ENCODE measurements around the gene RBM15B.

The RBM15B gene

DNA sequence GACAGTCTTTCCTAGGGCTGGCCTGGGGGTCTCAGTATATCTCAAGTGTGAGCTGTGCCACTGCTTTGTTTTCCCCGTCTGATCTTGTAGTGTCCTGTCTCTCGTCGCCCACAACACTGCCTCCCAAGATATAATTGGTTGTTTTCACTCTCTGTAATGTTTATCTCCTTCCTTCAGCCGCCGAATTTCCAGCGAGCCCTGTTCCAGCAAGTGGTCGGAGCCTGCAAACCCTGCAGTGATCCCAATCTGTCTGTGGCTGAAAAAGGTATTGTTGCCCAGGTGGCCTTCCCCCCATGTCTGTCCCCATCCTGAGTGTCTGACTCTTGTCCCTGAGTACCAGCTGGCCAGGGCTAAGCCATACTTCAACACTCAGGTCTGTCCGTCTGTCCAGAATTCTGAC lies 15.5 kb upstream of the RBM15B start:
- no peak overlapping the region for H3K4me3 ChIP-seq (ENCODE audit: low read depth in 1 of 5, low read length in 5 of 5)

DNA sequence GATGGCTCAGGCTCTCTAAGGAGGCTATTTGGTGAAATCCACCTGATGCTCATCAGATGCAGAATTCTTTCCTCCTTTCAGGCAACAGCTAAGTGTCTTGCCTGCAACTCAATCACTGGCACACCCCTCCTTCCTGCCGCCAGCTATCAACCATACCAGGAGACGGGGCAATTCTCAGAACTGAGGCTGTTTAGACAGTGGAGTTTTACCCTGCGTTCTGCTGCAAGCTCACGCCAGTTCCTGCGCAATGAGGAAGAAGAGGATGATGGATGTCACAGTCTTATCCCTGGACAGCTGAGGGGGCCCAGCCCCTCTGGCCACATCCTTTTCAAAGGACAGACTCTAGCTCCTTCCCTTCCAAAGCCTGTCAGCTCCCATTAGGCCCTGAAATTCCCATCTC lies 13.0 kb upstream of the RBM15B start:
- Histone ChIP-seq H3K4me3 (ENCODE audit: low read depth in 1 of 5, low read length in 5 of 5) (no peak overlapping the region), H3K36me3 (ENCODE audit: control insufficient read depth in 5 of 5, insufficient read depth in 5 of 5, low read length in 5 of 5) (no peaks in the 10 kb centered on the region), H3K9me3 (ENCODE audit: control insufficient read depth in 5 of 5, low read length in 5 of 5) (no peaks in the 10 kb centered on the region), H3K27ac (ENCODE audit: low read depth, low read length) (no peak overlapping the region), H3K9ac (ENCODE audit: low read length in 5 of 5) (no peak overlapping the region), H3K27me3 (ENCODE audit: control insufficient read depth in 5 of 5, insufficient read depth in 4 of 5, low read length in 5 of 5) (peaks cover 0 to 4% (median 0%) of the 10 kb centered on the region in 5 donors), H3K4me1 (ENCODE audit: control insufficient read depth in 5 of 5, insufficient read depth in 5 of 5, low read length in 5 of 5) (peaks cover 0 to 3% (median under 1%) of the 10 kb centered on the region in 5 donors)

More for the DNA sequence above, 15.5 kb upstream of the RBM15B start:
- Histone ChIP-seq H3K27ac (ENCODE audit: low read depth, low read length) (no peak overlapping the region), H3K4me1 (ENCODE audit: control insufficient read depth in 5 of 5, insufficient read depth in 5 of 5, low read length in 5 of 5) (peaks cover 0 to 6% (median 2%) of the 10 kb centered on the region in 5 donors), H3K36me3 (ENCODE audit: control insufficient read depth in 5 of 5, insufficient read depth in 5 of 5, low read length in 5 of 5) (no peaks in the 10 kb centered on the region), H3K27me3 (ENCODE audit: control insufficient read depth in 5 of 5, insufficient read depth in 4 of 5, low read length in 5 of 5) (peaks cover 0 to 4% (median 0%) of the 10 kb centered on the region in 5 donors), H3K9ac (ENCODE audit: low read length in 5 of 5) (no peak overlapping the region), H3K9me3 (ENCODE audit: control insufficient read depth in 5 of 5, low read length in 5 of 5) (no peaks in the 10 kb centered on the region)

GRCh38 chr3:51378726-51379125 lies 12.4 kb upstream of the RBM15B start:
- peaks cover 0 to 4% (median 0%) of the 10 kb centered on the region in 5 donors for H3K27me3 ChIP-seq (ENCODE audit: control insufficient read depth in 5 of 5, insufficient read depth in 4 of 5, low read length in 5 of 5)
- no peak overlapping the region for H3K4me3 ChIP-seq (ENCODE audit: low read depth in 1 of 5, low read length in 5 of 5)
- H3K4me1 ChIP-seq (ENCODE audit: control insufficient read depth in 5 of 5, insufficient read depth in 5 of 5, low read length in 5 of 5), result peaks cover 0 to 3% (median 2%) of the 10 kb centered on the region in 5 donors
- H3K9me3 ChIP-seq (ENCODE audit: control insufficient read depth in 5 of 5, low read length in 5 of 5), result no peaks in the 10 kb centered on the region
- H3K27ac ChIP-seq (ENCODE audit: low read depth, low read length), result no peak overlapping the region
- no peak overlapping the region for H3K9ac ChIP-seq (ENCODE audit: low read length in 5 of 5)
- H3K36me3 ChIP-seq (ENCODE audit: control insufficient read depth in 5 of 5, insufficient read depth in 5 of 5, low read length in 5 of 5), result no peaks in the 10 kb centered on the region

GRCh38 chr3:51379301-51379700 lies 11.8 kb upstream of the RBM15B start:
- no peak overlapping the region for H3K4me3 ChIP-seq (ENCODE audit: low read depth in 1 of 5, low read length in 5 of 5)

GRCh38 chr3:51379746-51380455 lies 11.2 kb upstream of the RBM15B start:
- Histone ChIP-seq H3K4me1 (ENCODE audit: control insufficient read depth in 5 of 5, insufficient read depth in 5 of 5, low read length in 5 of 5) (peaks cover 0 to 12% (median 11%) of the 10 kb centered on the region in 5 donors), H3K36me3 (ENCODE audit: control insufficient read depth in 5 of 5, insufficient read depth in 5 of 5, low read length in 5 of 5) (no peaks in the 10 kb centered on the region), H3K4me3 (ENCODE audit: low read depth in 1 of 5, low read length in 5 of 5) (no peak overlapping the region), H3K9me3 (ENCODE audit: control insufficient read depth in 5 of 5, low read length in 5 of 5) (no peaks in the 10 kb centered on the region), H3K9ac (ENCODE audit: low read length in 5 of 5) (no peak overlapping the region), H3K27me3 (ENCODE audit: control insufficient read depth in 5 of 5, insufficient read depth in 4 of 5, low read length in 5 of 5) (peaks cover 0 to 4% (median 0%) of the 10 kb centered on the region in 5 donors), H3K27ac (ENCODE audit: low read depth, low read length) (no peak overlapping the region)

More at GRCh38 chr3:51379301-51379700, 11.8 kb upstream of the RBM15B start:
- no peak overlapping the region for H3K9ac ChIP-seq (ENCODE audit: low read length in 5 of 5)
- peaks cover 0 to 4% (median 0%) of the 10 kb centered on the region in 5 donors for H3K27me3 ChIP-seq (ENCODE audit: control insufficient read depth in 5 of 5, insufficient read depth in 4 of 5, low read length in 5 of 5)
- H3K9me3 ChIP-seq (ENCODE audit: control insufficient read depth in 5 of 5, low read length in 5 of 5), result no peaks in the 10 kb centered on the region
- no peaks in the 10 kb centered on the region for H3K36me3 ChIP-seq (ENCODE audit: control insufficient read depth in 5 of 5, insufficient read depth in 5 of 5, low read length in 5 of 5)
- H3K27ac ChIP-seq (ENCODE audit: low read depth, low read length), result no peak overlapping the region
- peaks cover 0 to 9% (median 8%) of the 10 kb centered on the region in 5 donors for H3K4me1 ChIP-seq (ENCODE audit: control insufficient read depth in 5 of 5, insufficient read depth in 5 of 5, low read length in 5 of 5)

DNA sequence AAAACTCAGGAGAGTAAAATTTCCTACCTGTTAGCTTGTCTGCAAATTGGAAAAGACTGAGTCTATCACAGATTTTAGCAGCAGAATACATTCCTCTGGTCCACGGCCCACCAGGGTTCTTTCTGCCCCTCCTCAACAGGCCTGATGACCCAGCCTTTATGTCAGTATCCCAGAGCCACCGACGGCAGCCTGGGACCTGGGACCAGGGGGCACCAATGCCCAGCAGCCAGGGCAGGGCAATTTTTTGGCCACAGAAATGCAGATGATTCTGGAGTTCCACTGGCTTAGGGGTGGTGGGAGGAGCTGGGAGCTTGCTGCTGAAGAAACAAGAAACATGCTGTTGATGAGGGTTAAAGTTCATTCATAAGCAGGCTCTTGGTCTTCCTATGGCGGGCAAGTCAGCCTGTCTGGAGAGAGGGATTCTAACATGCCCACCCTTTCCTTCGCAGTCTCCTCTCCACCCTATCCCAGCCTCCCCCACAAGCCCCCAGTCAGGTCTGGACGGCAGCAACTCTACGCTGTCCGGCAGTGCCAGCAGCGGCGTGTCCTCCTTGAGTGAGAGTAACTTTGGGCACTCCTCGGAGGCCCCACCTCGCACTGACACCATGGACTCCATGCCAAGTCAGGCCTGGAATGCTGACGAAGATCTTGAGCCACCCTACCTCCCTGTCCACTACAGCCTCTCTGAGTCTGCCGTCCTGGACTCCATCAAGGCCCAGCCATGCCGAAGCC lies 10.3 kb upstream of the RBM15B start:
- Histone ChIP-seq H3K4me1 (ENCODE audit: control insufficient read depth in 5 of 5, insufficient read depth in 5 of 5, low read length in 5 of 5) (peaks cover 2 to 15% (median 14%) of the 10 kb centered on the region in 5 donors), H3K27ac (ENCODE audit: low read depth, low read length) (no peak overlapping the region), H3K27me3 (ENCODE audit: control insufficient read depth in 5 of 5, insufficient read depth in 4 of 5, low read length in 5 of 5) (peaks cover 0 to 4% (median 0%) of the 10 kb centered on the region in 5 donors), H3K9me3 (ENCODE audit: control insufficient read depth in 5 of 5, low read length in 5 of 5) (no peaks in the 10 kb centered on the region), H3K4me3 (ENCODE audit: low read depth in 1 of 5, low read length in 5 of 5) (no peak overlapping the region), H3K9ac (ENCODE audit: low read length in 5 of 5) (no peak overlapping the region), H3K36me3 (ENCODE audit: control insufficient read depth in 5 of 5, insufficient read depth in 5 of 5, low read length in 5 of 5) (no peaks in the 10 kb centered on the region)

- Histone ChIP-seq H3K4me3 (ENCODE audit: low read depth in 1 of 5, low read length in 5 of 5) (no peak overlapping the region), H3K27me3 (ENCODE audit: control insufficient read depth in 5 of 5, insufficient read depth in 4 of 5, low read length in 5 of 5) (peaks cover 0 to 3% (median 0%) of the 10 kb centered on the region in 5 donors), H3K4me1 (ENCODE audit: control insufficient read depth in 5 of 5, insufficient read depth in 5 of 5, low read length in 5 of 5) (peaks cover 2 to 21% (median 19%) of the 10 kb centered on the region in 5 donors), H3K9ac (ENCODE audit: low read length in 5 of 5) (no peak overlapping the region), H3K36me3 (ENCODE audit: control insufficient read depth in 5 of 5, insufficient read depth in 5 of 5, low read length in 5 of 5) (peaks cover 0 to under 1% (median 0%) of the 10 kb centered on the region in 5 donors), H3K9me3 (ENCODE audit: control insufficient read depth in 5 of 5, low read length in 5 of 5) (no peaks in the 10 kb centered on the region), H3K27ac (ENCODE audit: low read depth, low read length) (no peak overlapping the region)
Observed at GRCh38 chr3:51381333-51381705, 9.8 kb upstream of the RBM15B start.

GRCh38 chr3:51382076-51382745 lies 8.9 kb upstream of the RBM15B start:
- H3K9me3 ChIP-seq (ENCODE audit: control insufficient read depth in 5 of 5, low read length in 5 of 5), result no peaks in the 10 kb centered on the region
- no peak overlapping the region for H3K4me3 ChIP-seq (ENCODE audit: low read depth in 1 of 5, low read length in 5 of 5)
- peaks cover 0 to 4% (median 0%) of the 10 kb centered on the region in 5 donors for H3K36me3 ChIP-seq (ENCODE audit: control insufficient read depth in 5 of 5, insufficient read depth in 5 of 5, low read length in 5 of 5)
- peaks cover 5 to 30% (median 26%) of the 10 kb centered on the region in 5 donors for H3K4me1 ChIP-seq (ENCODE audit: control insufficient read depth in 5 of 5, insufficient read depth in 5 of 5, low read length in 5 of 5)
- peaks cover 0 to 3% (median 0%) of the 10 kb centered on the region in 5 donors for H3K27me3 ChIP-seq (ENCODE audit: control insufficient read depth in 5 of 5, insufficient read depth in 4 of 5, low read length in 5 of 5)
- H3K27ac ChIP-seq (ENCODE audit: low read depth, low read length), result no peak overlapping the region
- H3K9ac ChIP-seq (ENCODE audit: low read length in 5 of 5), result no peak overlapping the region

DNA sequence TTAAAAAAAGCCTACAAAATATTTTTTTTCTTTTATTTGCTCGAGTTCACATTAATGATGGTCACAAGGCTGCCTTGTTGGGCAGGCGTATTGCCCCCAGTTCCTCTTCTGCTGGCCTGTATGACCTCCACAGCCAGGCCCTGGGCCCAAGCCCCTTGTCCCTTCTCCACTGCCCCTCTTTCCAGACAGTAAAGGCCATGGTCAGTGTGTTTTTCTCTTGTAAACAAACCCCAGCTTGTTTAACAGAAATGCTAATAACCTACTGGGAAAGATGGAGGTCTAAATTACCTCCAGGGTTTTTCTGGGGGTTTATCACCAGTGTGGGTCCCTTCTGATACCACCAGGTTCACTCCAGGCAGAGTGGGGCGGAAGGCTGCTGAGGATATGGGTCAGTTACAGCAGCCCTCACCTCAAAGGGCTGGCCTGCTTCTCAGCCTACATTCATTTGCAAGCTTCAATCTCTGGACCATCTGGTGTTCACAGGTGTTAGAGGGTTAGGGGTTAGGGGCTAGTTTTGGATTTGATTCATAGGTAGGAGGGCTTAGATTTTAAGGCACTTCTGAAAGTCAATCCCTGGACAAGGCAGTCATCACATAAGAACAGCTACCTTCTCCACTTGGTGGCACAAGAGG lies 8.0 kb upstream of the RBM15B start:
- no peaks in the 10 kb centered on the region for H3K9me3 ChIP-seq (ENCODE audit: control insufficient read depth in 5 of 5, low read length in 5 of 5)
- H3K27me3 ChIP-seq (ENCODE audit: control insufficient read depth in 5 of 5, insufficient read depth in 4 of 5, low read length in 5 of 5), result no peaks in the 10 kb centered on the region
- peaks cover 0 to 12% (median 7%) of the 10 kb centered on the region in 5 donors for H3K36me3 ChIP-seq (ENCODE audit: control insufficient read depth in 5 of 5, insufficient read depth in 5 of 5, low read length in 5 of 5)
- H3K4me1 ChIP-seq (ENCODE audit: control insufficient read depth in 5 of 5, insufficient read depth in 5 of 5, low read length in 5 of 5), result peaks cover 5 to 35% (median 29%) of the 10 kb centered on the region in 5 donors
- no peak overlapping the region for H3K27ac ChIP-seq (ENCODE audit: low read depth, low read length)
- no peak overlapping the region for H3K4me3 ChIP-seq (ENCODE audit: low read depth in 1 of 5, low read length in 5 of 5)
- no peak overlapping the region for H3K9ac ChIP-seq (ENCODE audit: low read length in 5 of 5)
